ENCODE results near the gene KRTAP4-1. TPM values are rescaled to one million over a fixed set of nuclear protein-coding genes. Genes with fewer than 3 reads are reported as not detected.
"Not testable (repeated sequence)": the region's sequence is repeated elsewhere in the genome, so short reads cannot be mapped to it uniquely, and the experiment has no call there.

The KRTAP4-1 gene
- total RNA-seq, 1 donor from 2014 or later = not detected

GRCh38 chr17:41150026-41150425 lies 34.7 kb downstream of the KRTAP4-1 start:
- H3K9me3 Mint-ChIP-seq (ENCODE audit: low read depth) = no peaks in the 10 kb centered on the region
- H3K36me3 Mint-ChIP-seq (ENCODE audit: insufficient read depth) = no peaks in the 10 kb centered on the region
- no peak for DNase-seq (ENCODE audit: low spot score, unreplicated experiment)
- no peak overlapping the region for H3K27ac Mint-ChIP-seq
- no peak overlapping the region for H3K4me3 Mint-ChIP-seq (ENCODE audit: low read depth)
- TF ChIP-seq CTCF (IDR thresholded peaks at IDR 0.05; ENCODE audit: unreplicated experiment) = no peak
- peaks cover 2% of the 10 kb centered on the region for H3K4me1 Mint-ChIP-seq (ENCODE audit: low read depth)
- peaks cover 7% of the 10 kb centered on the region for H3K27me3 Mint-ChIP-seq

GRCh38 chr17:41149652-41149985 lies 35.1 kb downstream of the KRTAP4-1 start, which contains the start of gene KRTAP4-5:
Gene KRTAP4-5 (minus strand): TSS chr17:41149825. CDS start chr17:41149767, 58 bp downstream.
- H3K4me1 Mint-ChIP-seq (ENCODE audit: low read depth) = peaks cover 2% of the 10 kb centered on the region
- no peak within 1 kb of the TSS for H3K4me3 Mint-ChIP-seq (ENCODE audit: low read depth)
- no peaks in the 10 kb centered on the region for H3K36me3 Mint-ChIP-seq (ENCODE audit: insufficient read depth)
- peaks cover 7% of the 10 kb centered on the region for H3K27me3 Mint-ChIP-seq
- no peak for DNase-seq (ENCODE audit: low spot score, unreplicated experiment)
- H3K27ac Mint-ChIP-seq = no peak within 1 kb of the TSS
- H3K9me3 Mint-ChIP-seq (ENCODE audit: low read depth) = no peaks in the 10 kb centered on the region
- TF ChIP-seq CTCF (IDR thresholded peaks at IDR 0.05; ENCODE audit: unreplicated experiment) = no peak

GRCh38 chr17:41148971-41149651 lies 35.6 kb downstream of the KRTAP4-1 start:
- not testable (repeated sequence) for H3K4me1 Mint-ChIP-seq (ENCODE audit: low read depth); H3K27ac Mint-ChIP-seq; H3K27me3 Mint-ChIP-seq; H3K4me3 Mint-ChIP-seq (ENCODE audit: low read depth); DNase-seq (ENCODE audit: low spot score, unreplicated experiment); H3K36me3 Mint-ChIP-seq (ENCODE audit: insufficient read depth); H3K9me3 Mint-ChIP-seq (ENCODE audit: low read depth)

- Mint-ChIP-seq H3K27ac (no peak overlapping the region), H3K4me3 (ENCODE audit: low read depth) (no peak overlapping the region), H3K9me3 (ENCODE audit: low read depth) (peaks cover 10% of the 10 kb centered on the region), H3K4me1 (ENCODE audit: low read depth) (no peaks in the 10 kb centered on the region), H3K36me3 (ENCODE audit: insufficient read depth) (peaks cover 3% of the 10 kb centered on the region), H3K27me3 (peaks cover 7% of the 10 kb centered on the region)
- no peak for DNase-seq (ENCODE audit: low spot score, unreplicated experiment)
- TF ChIP-seq CTCF (IDR thresholded peaks at IDR 0.05; ENCODE audit: unreplicated experiment) = no peak
Observed at GRCh38 chr17:41147531-41148204, 37.0 kb downstream of the KRTAP4-1 start.

GRCh38 chr17:41145261-41145660 lies 39.5 kb downstream of the KRTAP4-1 start:
- no peak for TF ChIP-seq CTCF (IDR thresholded peaks at IDR 0.05; ENCODE audit: unreplicated experiment)
- Mint-ChIP-seq H3K27ac (no peak overlapping the region), H3K27me3 (peaks cover 7% of the 10 kb centered on the region), H3K36me3 (ENCODE audit: insufficient read depth) (peaks cover 4% of the 10 kb centered on the region), H3K4me3 (ENCODE audit: low read depth) (no peak overlapping the region), H3K4me1 (ENCODE audit: low read depth) (no peaks in the 10 kb centered on the region), H3K9me3 (ENCODE audit: low read depth) (peaks cover 20% of the 10 kb centered on the region)
- no peak for DNase-seq (ENCODE audit: low spot score, unreplicated experiment)

GRCh38 chr17:41144846-41145245 lies 39.9 kb downstream of the KRTAP4-1 start:
- H3K27ac Mint-ChIP-seq = no peak overlapping the region
- H3K27me3 Mint-ChIP-seq = peaks cover 7% of the 10 kb centered on the region
- TF ChIP-seq CTCF (IDR thresholded peaks at IDR 0.05; ENCODE audit: unreplicated experiment) = no peak
- H3K4me1 Mint-ChIP-seq (ENCODE audit: low read depth) = no peaks in the 10 kb centered on the region
- H3K9me3 Mint-ChIP-seq (ENCODE audit: low read depth) = peaks cover 20% of the 10 kb centered on the region
- peaks cover 4% of the 10 kb centered on the region for H3K36me3 Mint-ChIP-seq (ENCODE audit: insufficient read depth)
- no peak overlapping the region for H3K4me3 Mint-ChIP-seq (ENCODE audit: low read depth)
- no peak for DNase-seq (ENCODE audit: low spot score, unreplicated experiment)
